ENCODE measurements around the gene IQCK.

GRCh38 chr16:19881783-19882182, 163.7 kb downstream of the IQCK start:
- TF ChIP-seq FOXM1 (IDR thresholded peaks at IDR 0.05; ENCODE audit: borderline replicate concordance): no peak
- TF ChIP-seq CTBP1 (IDR thresholded peaks at IDR 0.05; ENCODE audit: borderline replicate concordance): no peak
- TF ChIP-seq NFRKB (IDR thresholded peaks at IDR 0.05): no peak
- TF ChIP-seq SP1 (IDR thresholded peaks at IDR 0.05): no peak
- TF ChIP-seq ZNF384 (IDR thresholded peaks at IDR 0.05): no peak
- TF ChIP-seq HDGF (IDR thresholded peaks at IDR 0.05; ENCODE audit: borderline replicate concordance): no peak
- TF ChIP-seq ELF4 (IDR thresholded peaks at IDR 0.05): no peak
- no peak for TF ChIP-seq TARDBP (IDR thresholded peaks at IDR 0.05)
- TF ChIP-seq PKNOX1 (IDR thresholded peaks at IDR 0.05): no peak
- TF ChIP-seq ARNT (IDR thresholded peaks at IDR 0.05): no peak
- TF ChIP-seq SUZ12 (IDR thresholded peaks at IDR 0.05): no peak
